Left ventricle myocardium inferior (tissue), 1 donor: ENCODE data around the gene SESN1. TPM values are rescaled to one million over a fixed set of nuclear protein-coding genes. Genes with fewer than 3 reads are reported as not detected.

Source experiments
- DNase-seq: peaks from one replicate; pipeline ENCODE4 v3.0.0-alpha.2; 2020
- H3K27ac ChIP-seq: fragments of 200-600 bp; replicated peaks from 2 replicates; pipeline ENCODE4 v1.8.0; 2021
- H3K27me3 ChIP-seq: fragments of 200-600 bp; 2 replicates; pipeline ENCODE4 v1.8.0; 2021; ENCODE audit warnings: low read depth
- H3K36me3 ChIP-seq: fragments of 200-600 bp; 2 replicates; pipeline ENCODE4 v1.8.0; 2021
- H3K4me1 ChIP-seq: fragments of 200-600 bp; 2 replicates; pipeline ENCODE4 v1.8.0; 2021
- H3K4me3 ChIP-seq: fragments of 200-600 bp; 2 replicates; pipeline ENCODE4 v1.8.0; 2021; ENCODE audit warnings: mild to moderate bottlenecking, moderate library complexity
- H3K9me3 ChIP-seq: fragments of 200-600 bp; replicated peaks from 2 replicates; pipeline ENCODE4 v1.8.0; 2021
- CTCF ChIP-seq: fragments of 200-600 bp; IDR thresholded peaks from 2 replicates; pipeline ENCODE4 v1.8.0; 2021; ENCODE audit warnings: antibody characterized with exemption, mild to moderate bottlenecking, borderline replicate concordance
- intact Hi-C: fragments of 100-400 bp; cut with micrococcal nuclease; formaldehyde crosslinking; loops from one replicate; pipeline ENCODE4 v1.11.0; 2022
- total RNA-seq: library from RNA; stranded (reverse); fragmentation: NEBNext Ultra II Directional; extraction: Animal tissue kit (Norgen Biotek cat#: 25700); gene quantifications from one replicate; pipeline ENCODE4 v1.2.1, GENCODE V29; 2021
- donor health status: DM: no; HTN: yes; CAD: no; lungs with severe emphysema.

Gene SESN1
- total RNA-seq, 1 donor from 2014 or later: 44.1 TPM

- no peak overlapping the region for H3K27ac ChIP-seq
- intact Hi-C loops: no loop called here
- no peaks in the 10 kb centered on the region for H3K27me3 ChIP-seq
- H3K36me3 ChIP-seq: no peaks in the 10 kb centered on the region
- peaks cover 62% of the 10 kb centered on the region for H3K4me1 ChIP-seq
- DNase-seq: no peak
- no peaks in the 10 kb centered on the region for H3K9me3 ChIP-seq
- no peak for TF ChIP-seq CTCF
- H3K4me3 ChIP-seq: no peak overlapping the region
Measured at GRCh38 chr6:109021870-109022269, 72.8 kb downstream of the SESN1 start.

GRCh38 chr6:109019911-109020310 is 74.7 kb downstream of the SESN1 start:
- Histone ChIP-seq H3K27me3 (no peaks in the 10 kb centered on the region), H3K4me3 (no peak overlapping the region), H3K9me3 (no peaks in the 10 kb centered on the region), H3K4me1 (peaks cover 62% of the 10 kb centered on the region), H3K27ac (no peak overlapping the region), H3K36me3 (no peaks in the 10 kb centered on the region)
- no peak for DNase-seq
- intact Hi-C loops: no loop called here
- TF ChIP-seq CTCF: no peak

- DNase-seq: no peak
- Histone ChIP-seq H3K27me3 (no peaks in the 10 kb centered on the region), H3K27ac (peak overlapping the region; percentile 53), H3K4me1 (peaks cover 60% of the 10 kb centered on the region), H3K36me3 (no peaks in the 10 kb centered on the region), H3K9me3 (no peaks in the 10 kb centered on the region), H3K4me3 (no peak overlapping the region)
- no peak for TF ChIP-seq CTCF
- intact Hi-C loops: no loop called here
Measured at GRCh38 chr6:109015176-109015575, 79.5 kb downstream of the SESN1 start.

- Histone ChIP-seq H3K27me3 (no peaks in the 10 kb centered on the region), H3K36me3 (no peaks in the 10 kb centered on the region), H3K27ac (peak overlapping the region; percentile 53), H3K4me3 (no peak overlapping the region), H3K4me1 (peaks cover 60% of the 10 kb centered on the region), H3K9me3 (no peaks in the 10 kb centered on the region)
- intact Hi-C loops: no loop called here
- TF ChIP-seq CTCF: no peak
- DNase-seq: no peak
Measured at GRCh38 chr6:109014606-109015005, 80.0 kb downstream of the SESN1 start.

GRCh38 chr6:109013656-109014305 is 80.9 kb downstream of the SESN1 start:
- intact Hi-C loops: no loop called here
- Histone ChIP-seq H3K4me1 (peaks cover 60% of the 10 kb centered on the region), H3K9me3 (no peaks in the 10 kb centered on the region), H3K27ac (peak overlapping the region; percentile 53), H3K4me3 (no peak overlapping the region), H3K27me3 (no peaks in the 10 kb centered on the region), H3K36me3 (no peaks in the 10 kb centered on the region)
- no peak for TF ChIP-seq CTCF
- no peak for DNase-seq
